Activated CD4-positive, alpha-beta T cell treated with anti-CD3 and anti-CD28 coated beads, Interleukin-2, amount 10 ng/mL, durations not matched to agents 24 days and 14 days (primary cell): Measurements from ENCODE around the gene FHOD3. TPM values are rescaled to one million over a fixed set of nuclear protein-coding genes. Genes with fewer than 3 reads are reported as not detected.

Experiments used
- DNase-seq: peaks from one replicate; pipeline ENCODE4 v3.0.0; 2022
- H3K27ac Mint-ChIP-seq: one replicate; pipeline ENCODE4 v1.8.0; 2022; ENCODE audit warnings: mild to moderate bottlenecking, mixed read lengths
- H3K27me3 Mint-ChIP-seq: one replicate; pipeline ENCODE4 v1.8.0; 2022; ENCODE audit warnings: mixed read lengths
- H3K36me3 Mint-ChIP-seq: one replicate; pipeline ENCODE4 v1.8.0; 2022; ENCODE audit warnings: low read depth, mild to moderate bottlenecking, mixed read lengths
- H3K4me1 Mint-ChIP-seq: one replicate; pipeline ENCODE4 v1.8.0; 2021; ENCODE audit warnings: mixed read lengths
- H3K4me3 Mint-ChIP-seq: one replicate; pipeline ENCODE4 v1.8.0; 2022; ENCODE audit warnings: mild to moderate bottlenecking, moderate library complexity, mixed read lengths
- H3K9me3 Mint-ChIP-seq: one replicate; pipeline ENCODE4 v1.8.0; 2021; ENCODE audit warnings: mixed read lengths
- intact Hi-C: fragments of 100-400 bp; cut with micrococcal nuclease; formaldehyde crosslinking; loops from one replicate; pipeline ENCODE4 v1.15.1; 2023
- total RNA-seq: library from RNA; stranded (reverse); gene quantifications from 2 replicates; pipeline ENCODE4 v1.2.3, GENCODE V29; 2022

FHOD3 gene
- total RNA-seq, 1 donor from 2014 or later, result not detected

- H3K27me3 Mint-ChIP-seq, result no peaks in the 10 kb centered on the region
- H3K9me3 Mint-ChIP-seq, result no peaks in the 10 kb centered on the region
- H3K4me1 Mint-ChIP-seq, result no peaks in the 10 kb centered on the region
- intact Hi-C loops, result no loop called here
- no peak for DNase-seq
- no peaks in the 10 kb centered on the region for H3K36me3 Mint-ChIP-seq
- no peak overlapping the region for H3K27ac Mint-ChIP-seq
- no peak overlapping the region for H3K4me3 Mint-ChIP-seq
These were observed 426.7 kb downstream of the FHOD3 start for GRCh38 chr18:36724169-36724568.

- no peaks in the 10 kb centered on the region for H3K36me3 Mint-ChIP-seq
- H3K27me3 Mint-ChIP-seq, result no peaks in the 10 kb centered on the region
- H3K9me3 Mint-ChIP-seq, result no peaks in the 10 kb centered on the region
- DNase-seq, result no peak
- H3K4me1 Mint-ChIP-seq, result no peaks in the 10 kb centered on the region
- H3K27ac Mint-ChIP-seq, result no peak overlapping the region
- no peak overlapping the region for H3K4me3 Mint-ChIP-seq
- intact Hi-C loops, result no loop called here
These were observed 427.1 kb downstream of the FHOD3 start for GRCh38 chr18:36724591-36725001.

- no peaks in the 10 kb centered on the region for H3K4me1 Mint-ChIP-seq
- H3K9me3 Mint-ChIP-seq, result peaks cover 2% of the 10 kb centered on the region
- no peak overlapping the region for H3K4me3 Mint-ChIP-seq
- H3K27ac Mint-ChIP-seq, result no peak overlapping the region
- intact Hi-C loops, result no loop called here
- DNase-seq, result no peak
- no peaks in the 10 kb centered on the region for H3K27me3 Mint-ChIP-seq
- H3K36me3 Mint-ChIP-seq, result no peaks in the 10 kb centered on the region
These were observed 430.8 kb downstream of the FHOD3 start for GRCh38 chr18:36728345-36728744.

GRCh38 chr18:36729197-36729596 is 431.7 kb downstream of the FHOD3 start:
- no peak overlapping the region for H3K4me3 Mint-ChIP-seq
- H3K36me3 Mint-ChIP-seq, result no peaks in the 10 kb centered on the region
- no peak overlapping the region for H3K27ac Mint-ChIP-seq
- H3K9me3 Mint-ChIP-seq, result peaks cover 2% of the 10 kb centered on the region
- H3K27me3 Mint-ChIP-seq, result no peaks in the 10 kb centered on the region
- intact Hi-C loops, result no loop called here
- H3K4me1 Mint-ChIP-seq, result no peaks in the 10 kb centered on the region
- no peak for DNase-seq

GRCh38 chr18:36732264-36732663 is 434.8 kb downstream of the FHOD3 start:
- no peak overlapping the region for H3K4me3 Mint-ChIP-seq

GRCh38 chr18:36733150-36733549 is 435.6 kb downstream of the FHOD3 start:
- no peak overlapping the region for H3K4me3 Mint-ChIP-seq
- no peak for DNase-seq
- H3K4me1 Mint-ChIP-seq, result no peaks in the 10 kb centered on the region
- H3K27ac Mint-ChIP-seq, result no peak overlapping the region
- H3K27me3 Mint-ChIP-seq, result no peaks in the 10 kb centered on the region
- intact Hi-C loops, result no loop called here
- peaks cover 2% of the 10 kb centered on the region for H3K9me3 Mint-ChIP-seq
- H3K36me3 Mint-ChIP-seq, result no peaks in the 10 kb centered on the region

More at GRCh38 chr18:36732264-36732663, 434.8 kb downstream of the FHOD3 start:
- H3K27me3 Mint-ChIP-seq, result no peaks in the 10 kb centered on the region
- intact Hi-C loops, result no loop called here
- H3K27ac Mint-ChIP-seq, result no peak overlapping the region
- peaks cover 2% of the 10 kb centered on the region for H3K9me3 Mint-ChIP-seq
- no peak for DNase-seq
- H3K4me1 Mint-ChIP-seq, result no peaks in the 10 kb centered on the region
- H3K36me3 Mint-ChIP-seq, result no peaks in the 10 kb centered on the region

- Mint-ChIP-seq H3K4me3 (no peak overlapping the region), H3K36me3 (no peaks in the 10 kb centered on the region), H3K27ac (no peak overlapping the region), H3K4me1 (no peaks in the 10 kb centered on the region), H3K9me3 (peaks cover 2% of the 10 kb centered on the region), H3K27me3 (no peaks in the 10 kb centered on the region)
- intact Hi-C loops, result no loop called here
- DNase-seq, result no peak
These were observed 437.1 kb downstream of the FHOD3 start for GRCh38 chr18:36734596-36734995.

GRCh38 chr18:36735130-36735529 is 437.6 kb downstream of the FHOD3 start:
- peaks cover 2% of the 10 kb centered on the region for H3K9me3 Mint-ChIP-seq
- DNase-seq, result no peak
- no peaks in the 10 kb centered on the region for H3K4me1 Mint-ChIP-seq

GRCh38 chr18:36736094-36736493 is 438.6 kb downstream of the FHOD3 start:
- Mint-ChIP-seq H3K4me3 (no peak overlapping the region), H3K36me3 (no peaks in the 10 kb centered on the region), H3K27me3 (no peaks in the 10 kb centered on the region), H3K27ac (no peak overlapping the region), H3K4me1 (no peaks in the 10 kb centered on the region), H3K9me3 (no peaks in the 10 kb centered on the region)
- intact Hi-C loops, result no loop called here
- DNase-seq, result no peak

More at GRCh38 chr18:36735130-36735529, 437.6 kb downstream of the FHOD3 start:
- H3K27ac Mint-ChIP-seq, result no peak overlapping the region
- H3K36me3 Mint-ChIP-seq, result no peaks in the 10 kb centered on the region
- H3K27me3 Mint-ChIP-seq, result no peaks in the 10 kb centered on the region
- no peak overlapping the region for H3K4me3 Mint-ChIP-seq
- intact Hi-C loops, result no loop called here

- H3K27me3 Mint-ChIP-seq, result no peaks in the 10 kb centered on the region
- H3K36me3 Mint-ChIP-seq, result no peaks in the 10 kb centered on the region
- DNase-seq, result no peak
- no peak overlapping the region for H3K4me3 Mint-ChIP-seq
- H3K4me1 Mint-ChIP-seq, result no peaks in the 10 kb centered on the region
- intact Hi-C loops, result no loop called here
- H3K9me3 Mint-ChIP-seq, result no peaks in the 10 kb centered on the region
- H3K27ac Mint-ChIP-seq, result no peak overlapping the region
These were observed 439.8 kb downstream of the FHOD3 start for GRCh38 chr18:36737316-36737715.

GRCh38 chr18:36744261-36744876 is 446.9 kb downstream of the FHOD3 start:
- H3K27ac Mint-ChIP-seq, result no peak overlapping the region
- DNase-seq, result no peak
- no peaks in the 10 kb centered on the region for H3K9me3 Mint-ChIP-seq

GRCh38 chr18:36745219-36745975 is 447.9 kb downstream of the FHOD3 start:
- no peaks in the 10 kb centered on the region for H3K27me3 Mint-ChIP-seq
- H3K4me3 Mint-ChIP-seq, result no peak overlapping the region
- no peak for DNase-seq
- no peaks in the 10 kb centered on the region for H3K9me3 Mint-ChIP-seq
- intact Hi-C loops, result no loop called here
- no peak overlapping the region for H3K27ac Mint-ChIP-seq
- no peaks in the 10 kb centered on the region for H3K4me1 Mint-ChIP-seq
- H3K36me3 Mint-ChIP-seq, result no peaks in the 10 kb centered on the region

More at GRCh38 chr18:36744261-36744876, 446.9 kb downstream of the FHOD3 start:
- intact Hi-C loops, result no loop called here
- Mint-ChIP-seq H3K27me3 (no peaks in the 10 kb centered on the region), H3K4me3 (no peak overlapping the region), H3K36me3 (no peaks in the 10 kb centered on the region), H3K4me1 (no peaks in the 10 kb centered on the region)

GRCh38 chr18:36752929-36753865 is 455.7 kb downstream of the FHOD3 start:
- H3K27ac Mint-ChIP-seq, result no peak overlapping the region
- peaks cover 2% of the 10 kb centered on the region for H3K27me3 Mint-ChIP-seq
- H3K4me1 Mint-ChIP-seq, result no peaks in the 10 kb centered on the region
- no peaks in the 10 kb centered on the region for H3K36me3 Mint-ChIP-seq
- DNase-seq, result no peak
- no peak overlapping the region for H3K4me3 Mint-ChIP-seq
- intact Hi-C loops, result no loop called here
- no peaks in the 10 kb centered on the region for H3K9me3 Mint-ChIP-seq

- Mint-ChIP-seq H3K27me3 (peaks cover 2% of the 10 kb centered on the region), H3K36me3 (no peaks in the 10 kb centered on the region), H3K9me3 (no peaks in the 10 kb centered on the region), H3K27ac (no peak overlapping the region), H3K4me3 (no peak overlapping the region), H3K4me1 (no peaks in the 10 kb centered on the region)
- DNase-seq, result no peak
- intact Hi-C loops, result loop anchor here (5.0 kb wide), 1 partner anchor 69 kb away; no protein-coding TSS in a partner anchor
These were observed 458.7 kb downstream of the FHOD3 start for GRCh38 chr18:36756242-36756641.
